ENCODE results near the gene PLXNB1. TPM values are rescaled to one million over a fixed set of nuclear protein-coding genes. Genes with fewer than 3 reads are reported as not detected.

PLXNB1 gene
- total and polyA plus RNA-seq, 12 donors = 27.7 to 135 (median 32.4) TPM

DNA sequence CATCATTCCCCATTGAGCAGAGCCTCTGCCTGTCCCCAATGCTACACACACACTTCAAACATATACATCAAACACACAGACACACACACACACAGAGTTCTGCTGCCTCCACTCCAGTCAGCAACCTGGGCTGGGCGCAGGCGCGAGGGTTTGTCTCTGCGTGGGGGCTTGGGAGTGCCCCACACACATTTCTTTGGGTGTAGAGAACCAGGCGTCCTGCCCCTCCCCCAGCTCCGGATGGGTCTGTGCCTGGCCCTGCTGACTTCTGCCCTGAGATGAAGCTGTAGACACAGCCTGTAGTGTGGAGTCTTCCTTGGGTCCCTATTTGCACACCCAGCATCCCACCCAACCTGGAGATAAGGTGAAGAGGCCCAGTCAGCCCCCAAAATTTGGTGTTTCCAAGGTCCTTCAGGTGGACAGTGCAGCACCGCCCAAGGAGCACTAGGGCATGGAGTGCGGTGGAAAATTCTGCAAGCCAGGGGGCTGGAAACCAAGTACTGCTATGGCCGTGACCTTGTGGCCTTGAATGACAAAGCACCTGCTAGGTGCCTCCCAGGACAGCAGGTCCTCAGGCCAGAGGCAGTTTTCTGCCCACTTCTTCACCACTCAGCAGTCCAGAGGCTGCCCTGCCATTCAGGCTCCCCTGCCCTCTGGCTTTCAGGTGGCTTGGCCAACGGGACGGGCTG is 31.0 kb downstream of the PLXNB1 start:
- H3K4me3 ChIP-seq = no peak overlapping the region
- H3K27me3 ChIP-seq = peaks cover 0 to 24% (median 0%) of the 10 kb centered on the region in 7 donors
- peaks cover 0 to 8% (median 0%) of the 10 kb centered on the region in 9 donors for H3K36me3 ChIP-seq
- DNase-seq (no peak), ATAC-seq (peak in 1 of 8 donors; percentile 5)
- 62 to 67% methylated on average over 11 of the region's 11 CpGs for WGBS, 2 donors
- intact Hi-C loops (cut with DNase I) = loop anchor here in 2 of 10 donors (10.0 kb wide), 2 partner anchors 114 to 124 kb away; no protein-coding TSS in a partner anchor
- no peak for TF ChIP-seq CTCF (IDR thresholded peaks at IDR 0.05)
- H3K27ac ChIP-seq = no peak overlapping the region
- peaks cover 0 to 11% (median 0%) of the 10 kb centered on the region in 9 donors for H3K4me1 ChIP-seq
- H3K9me3 ChIP-seq = no peaks in the 10 kb centered on the region

DNA sequence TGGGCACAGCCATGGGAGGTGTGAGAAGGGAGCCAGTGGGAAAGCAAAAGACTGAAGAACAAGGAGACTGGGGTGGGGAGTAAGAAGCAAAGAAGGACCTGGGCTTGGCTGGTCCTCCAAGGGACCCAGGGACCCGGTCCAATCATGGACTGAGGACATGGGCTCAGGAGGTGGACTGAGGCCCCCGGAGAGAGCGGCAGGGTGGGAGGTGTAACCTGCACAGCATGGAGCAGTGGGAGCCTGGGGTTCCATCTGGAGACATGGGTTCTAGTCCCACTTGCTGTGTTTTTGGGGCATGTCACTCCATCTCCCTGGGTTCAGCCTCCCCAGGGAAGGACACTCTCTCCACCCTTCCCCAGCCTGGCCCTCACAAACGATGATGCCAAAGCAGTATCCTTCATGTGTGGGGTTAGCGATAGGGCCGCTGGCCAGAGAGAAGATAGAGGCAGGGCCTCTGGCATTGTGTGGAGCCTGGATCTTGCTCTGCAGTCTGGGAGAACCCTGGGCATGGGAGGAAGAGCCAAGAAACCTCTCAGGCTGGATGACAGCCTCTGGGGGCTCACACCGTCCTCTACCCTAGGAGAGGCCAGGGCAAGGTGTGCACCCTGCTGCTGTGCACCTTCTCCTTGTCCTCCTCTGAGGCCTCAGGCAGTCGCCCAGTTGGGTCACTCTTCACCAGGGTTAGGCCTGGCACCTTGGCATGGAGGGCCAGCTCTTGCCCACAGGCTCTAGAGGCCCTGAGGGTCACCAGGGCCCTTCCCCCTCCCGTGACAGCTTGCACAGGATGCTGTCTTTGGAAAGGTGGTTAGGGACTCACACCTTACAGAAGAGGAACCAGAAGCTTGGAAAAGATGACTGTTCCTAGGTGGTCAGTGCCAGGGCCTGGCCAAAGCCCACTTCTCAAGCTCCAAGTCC is 31.9 kb downstream of the PLXNB1 start:
- H3K27me3 ChIP-seq = peaks cover 0 to 27% (median 0%) of the 10 kb centered on the region in 7 donors
- peaks cover 0 to 11% (median 0%) of the 10 kb centered on the region in 9 donors for H3K4me1 ChIP-seq
- no peak overlapping the region for H3K4me3 ChIP-seq
- H3K9me3 ChIP-seq = no peaks in the 10 kb centered on the region
- no peak for TF ChIP-seq CTCF (IDR thresholded peaks at IDR 0.05)
- peaks cover 0 to 5% (median 0%) of the 10 kb centered on the region in 9 donors for H3K36me3 ChIP-seq
- no peak overlapping the region for H3K27ac ChIP-seq
- WGBS, 2 donors = 68 to 69% methylated on average over 9 of the region's 9 CpGs
- intact Hi-C loops (cut with DNase I) = loop anchor here in 2 of 10 donors (10.0 kb wide), 2 partner anchors 113 to 123 kb away; no protein-coding TSS in a partner anchor
- ATAC-seq = peak in 1 of 8 donors; percentile 6
- DNase-seq = no peak

GRCh38 chr3:48395714-48396113 is 34.2 kb downstream of the PLXNB1 start:
- DNase-seq (no peak), ATAC-seq (no peak)
- no peaks in the 10 kb centered on the region for H3K36me3 ChIP-seq
- peaks cover 0 to 27% (median 0%) of the 10 kb centered on the region in 7 donors for H3K27me3 ChIP-seq
- TF ChIP-seq CTCF (IDR thresholded peaks at IDR 0.05) = no peak
- WGBS, 2 donors = 62 to 65% methylated on average over 3 of the region's 3 CpGs
- no peaks in the 10 kb centered on the region for H3K9me3 ChIP-seq
- no peak overlapping the region for H3K4me3 ChIP-seq
- no peak overlapping the region for H3K27ac ChIP-seq
- intact Hi-C loops (cut with DNase I) = loop anchor here in 2 of 10 donors (10.0 kb wide), 2 partner anchors 111 to 121 kb away; no protein-coding TSS in a partner anchor
- H3K4me1 ChIP-seq = no peaks in the 10 kb centered on the region

- TF ChIP-seq CTCF (IDR thresholded peaks at IDR 0.05) = no peak
- H3K9me3 ChIP-seq = no peaks in the 10 kb centered on the region
- H3K4me3 ChIP-seq = no peak overlapping the region
- intact Hi-C loops (cut with DNase I) = loop anchor here in 2 of 10 donors (10.0 kb wide), 2 partner anchors 110 to 120 kb away; no protein-coding TSS in a partner anchor
- ATAC-seq = no peak
- H3K27ac ChIP-seq = no peak overlapping the region
- no peak for DNase-seq
- peaks cover 0 to 27% (median 0%) of the 10 kb centered on the region in 7 donors for H3K27me3 ChIP-seq
- H3K36me3 ChIP-seq = no peaks in the 10 kb centered on the region
- WGBS, 2 donors = 87 to 93% methylated on average over 2 of the region's 2 CpGs
- H3K4me1 ChIP-seq = no peaks in the 10 kb centered on the region
Measured at GRCh38 chr3:48394391-48394790, 35.5 kb downstream of the PLXNB1 start.

Measured in heart right ventricle (tissue), 16 donors.